ENCODE results near the gene TP53I11.

Gene TP53I11

DNA sequence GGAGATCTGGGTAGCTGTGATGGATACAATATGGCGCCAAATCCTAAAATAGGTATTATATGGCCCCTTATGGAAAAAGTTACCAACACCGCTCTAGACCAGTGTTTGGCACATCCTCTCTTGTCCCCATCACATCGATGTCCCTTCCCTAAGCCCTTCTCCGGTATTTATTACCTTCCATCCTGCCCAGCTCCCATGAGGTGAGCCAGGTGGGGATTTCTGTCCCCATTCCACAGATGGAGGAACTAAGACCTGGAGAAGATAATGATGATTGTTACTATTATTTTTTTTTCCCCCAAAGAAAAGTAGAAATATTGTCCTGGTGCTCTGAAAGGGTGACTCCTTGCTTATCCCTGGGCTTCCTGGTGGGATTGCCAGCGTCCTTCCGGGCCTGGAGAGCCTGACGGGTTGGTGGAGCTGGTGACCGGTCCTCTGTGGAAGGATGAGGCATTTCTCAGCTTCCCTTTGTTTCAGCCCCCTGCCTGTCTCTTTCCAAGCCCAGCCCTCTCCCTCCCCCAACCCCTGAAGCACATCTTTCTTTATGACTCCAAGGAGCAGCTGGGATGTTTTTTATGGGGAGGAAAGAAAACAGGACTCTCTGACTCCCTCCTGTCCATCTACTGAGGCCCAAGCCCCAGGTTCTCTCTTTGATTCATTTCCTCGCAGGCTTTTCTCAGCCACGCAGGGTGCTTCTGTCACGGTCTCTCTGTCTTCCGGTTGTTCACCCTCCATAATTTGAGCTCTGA is 65.4 kb downstream of the TP53I11 start:
- no peak for DNase-seq (ENCODE audit: low read depth)

DNA sequence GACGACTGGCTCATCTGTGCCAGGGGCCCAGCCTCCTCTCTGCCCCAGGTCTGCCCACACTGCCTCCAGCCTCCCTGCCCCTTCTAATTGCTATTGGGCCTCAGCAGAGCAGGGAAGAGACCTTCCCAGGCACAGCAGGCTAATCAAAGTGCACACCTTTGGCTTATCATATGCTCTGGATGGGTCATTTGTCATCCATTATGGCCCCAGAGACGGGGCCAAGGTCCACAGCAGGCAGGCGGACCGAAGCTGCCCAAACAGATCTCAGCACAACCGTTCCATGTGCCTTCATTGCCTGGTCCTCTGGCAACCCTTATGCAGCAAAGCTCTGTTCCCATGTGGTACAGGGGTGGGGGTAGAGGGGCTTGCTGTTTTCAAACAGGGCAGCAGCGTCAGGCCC is 66.6 kb downstream of the TP53I11 start:
- no peak for DNase-seq (ENCODE audit: low read depth)

GRCh38 chr11:44883277-44883676 is 67.4 kb downstream of the TP53I11 start:
- DNase-seq (ENCODE audit: low read depth): no peak
